COR-L47 (cell line): ENCODE measurements around the gene AKT1S1.

ENCODE experiments used
- DNase-seq: peaks from one replicate; lab custom pipeline; 2025; lab: John Stamatoyannopoulos, UW

The AKT1S1 gene

GRCh38 chr19:49854378-49855263 is 22.5 kb downstream of the AKT1S1 start:
- DNase-seq = no peak

DNA sequence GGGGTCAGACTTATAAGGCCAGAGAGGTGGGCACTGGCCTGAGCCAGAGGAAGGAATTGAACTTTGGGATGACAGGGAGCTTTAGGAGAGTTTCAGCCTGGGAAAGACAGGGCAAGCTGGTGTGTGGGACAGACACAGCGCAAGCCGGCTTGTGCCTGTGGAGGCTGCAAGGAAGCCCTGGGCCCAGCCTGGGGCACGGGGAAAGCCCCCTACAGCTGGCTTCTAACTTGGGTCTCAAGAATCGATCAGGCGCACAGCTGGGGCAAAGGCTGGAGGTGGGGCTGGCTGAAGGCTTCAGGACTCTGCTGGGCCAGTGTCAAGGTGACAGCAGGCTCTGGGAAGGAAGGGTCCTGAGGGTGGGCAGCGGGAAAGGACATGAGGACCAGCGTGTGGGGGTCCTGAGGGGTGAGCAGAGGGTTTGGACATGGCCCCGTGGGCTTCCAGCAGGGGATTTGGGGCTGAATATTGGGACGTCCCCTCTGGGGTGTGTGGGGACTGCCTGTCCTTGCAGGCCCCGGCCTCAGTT is 23.2 kb downstream of the AKT1S1 start:
- no peak for DNase-seq

DNA sequence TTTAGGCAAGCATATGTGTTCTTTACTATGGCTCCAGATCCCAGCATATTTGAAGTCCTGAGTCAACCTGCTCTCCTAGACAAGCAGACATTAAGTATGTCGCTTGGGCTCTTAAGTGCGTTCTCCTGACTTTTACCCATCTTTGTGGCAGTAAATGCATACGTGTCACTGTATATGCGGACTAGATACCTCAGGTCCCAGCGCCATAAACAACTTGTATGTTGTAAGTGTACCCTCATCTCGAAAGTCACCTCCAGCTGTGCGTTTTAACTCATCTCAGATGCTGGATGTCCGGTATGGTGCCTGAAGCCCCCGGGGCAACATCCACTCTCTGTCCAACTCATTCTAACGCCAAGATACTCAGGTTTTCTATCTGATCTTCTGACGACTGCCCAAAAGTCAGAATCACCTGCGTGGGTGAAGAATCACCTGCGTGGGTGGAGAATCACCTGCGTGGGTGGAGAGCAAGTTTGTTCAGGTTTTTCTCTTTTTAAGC is 24.5 kb downstream of the AKT1S1 start:
- no peak for DNase-seq

- DNase-seq = peak; percentile 32
These were observed 25.5 kb downstream of the AKT1S1 start for GRCh38 chr19:49851456-49852259.

DNA sequence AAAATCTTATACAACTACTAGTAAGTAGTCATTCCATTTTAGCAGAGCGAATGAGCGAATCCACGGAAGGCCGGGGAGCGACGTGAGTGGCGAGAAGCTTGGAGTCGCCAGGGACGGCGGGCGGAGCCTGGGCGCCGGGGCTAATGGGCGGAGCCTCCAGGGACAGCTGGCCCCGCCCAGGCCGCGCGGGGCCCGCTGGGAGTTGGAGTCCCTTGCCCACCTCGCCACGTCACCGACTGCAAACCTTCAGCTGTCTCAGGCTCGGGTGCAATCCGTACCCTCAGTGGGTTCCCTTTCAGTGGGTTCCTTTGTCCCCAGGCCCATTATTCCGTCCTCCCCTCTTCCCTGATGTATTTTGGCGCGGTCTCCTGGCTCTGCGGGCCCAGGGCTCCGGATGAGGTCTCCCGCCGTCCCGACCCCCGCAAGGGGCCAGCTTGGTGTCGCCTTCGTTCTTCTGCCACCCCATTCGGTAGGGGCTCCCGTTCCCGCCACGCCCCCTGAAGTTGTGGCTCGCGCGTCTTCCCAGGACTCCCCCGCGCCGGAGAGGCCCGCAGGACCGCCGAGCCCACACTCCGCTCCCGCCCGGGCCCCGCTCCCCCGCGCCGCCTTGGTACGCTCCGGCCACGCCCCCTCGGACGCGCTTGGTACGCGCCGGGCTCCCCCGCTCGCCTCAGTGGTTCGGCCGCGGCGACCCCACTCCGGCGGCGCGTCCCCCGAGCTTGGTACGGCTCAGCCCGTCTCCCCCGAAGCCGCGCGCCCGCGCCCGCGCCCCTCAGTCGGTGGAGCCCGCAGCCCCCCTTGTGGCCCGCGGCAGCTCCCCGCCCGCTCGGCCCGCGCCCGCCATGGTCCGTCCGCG is 26.4 kb downstream of the AKT1S1 start, which contains the start of gene PTOV1:
Gene PTOV1 (plus strand): TSS at position 673 of the 856 bp plus-strand sequence.
- DNase-seq = peak; percentile 87

DNA sequence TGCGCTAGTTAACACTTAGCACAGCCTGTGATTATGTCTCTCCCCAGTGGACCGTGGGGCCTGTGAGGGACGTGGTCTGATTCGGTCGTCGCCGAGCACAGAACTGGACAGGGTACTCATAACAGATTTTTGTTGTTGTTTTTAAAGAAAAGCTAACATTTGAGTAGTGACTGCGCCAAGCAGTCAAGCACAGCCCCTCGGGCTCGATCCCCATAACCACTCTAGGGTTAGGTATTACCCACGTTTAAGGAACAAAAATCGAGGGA is 27.0 kb downstream of the AKT1S1 start:
- no peak for DNase-seq

- DNase-seq = no peak
These were observed 27.5 kb downstream of the AKT1S1 start for GRCh38 chr19:49849433-49850220.

- DNase-seq = no peak
These were observed 28.2 kb downstream of the AKT1S1 start for GRCh38 chr19:49848938-49849337.

- DNase-seq = no peak
These were observed 29.1 kb downstream of the AKT1S1 start for GRCh38 chr19:49847731-49848696.

GRCh38 chr19:49846408-49846807 is 30.7 kb downstream of the AKT1S1 start:
- DNase-seq = no peak

DNA sequence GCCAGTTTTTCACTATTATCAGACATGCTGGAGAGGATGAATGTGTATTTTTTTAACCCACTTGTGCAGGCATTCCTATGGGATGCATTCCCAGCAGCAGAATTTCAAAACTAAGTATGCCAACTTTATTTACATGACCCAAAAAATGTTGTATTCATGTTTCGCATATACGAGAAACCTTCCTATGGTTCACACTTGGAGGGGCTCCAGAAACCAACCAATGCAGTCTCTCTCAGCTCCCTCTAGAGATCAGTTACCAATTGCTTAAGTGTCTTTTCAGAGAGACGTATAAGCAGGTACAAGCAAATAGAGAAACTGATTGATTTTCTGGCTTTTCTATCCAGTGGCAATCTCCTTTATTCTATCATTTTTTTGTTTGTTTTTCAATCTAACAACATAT is 31.7 kb downstream of the AKT1S1 start:
- no peak for DNase-seq

- no peak for DNase-seq
These were observed 32.7 kb downstream of the AKT1S1 start for GRCh38 chr19:49844138-49845095.

DNA sequence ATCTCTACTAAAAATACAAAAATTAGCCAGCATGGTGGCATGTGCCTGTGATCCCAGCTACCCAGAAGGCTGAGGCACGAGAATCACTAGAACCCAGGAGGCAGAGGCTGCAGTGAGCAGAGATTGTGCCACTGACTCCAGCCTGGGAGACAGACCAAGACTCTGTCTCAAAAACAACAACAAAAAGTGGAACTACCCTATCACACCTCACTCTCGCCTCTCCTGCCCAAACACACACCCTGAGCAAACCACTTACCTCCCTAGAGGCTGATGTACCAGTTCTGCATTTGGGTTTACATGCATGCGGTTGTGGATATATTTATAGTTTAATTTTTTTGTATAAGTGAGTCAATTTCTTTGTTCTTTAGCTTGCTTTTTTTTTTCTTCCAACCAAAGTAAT is 33.9 kb downstream of the AKT1S1 start:
- no peak for DNase-seq

GRCh38 chr19:49840736-49841249 is 36.4 kb downstream of the AKT1S1 start:
- no peak for DNase-seq

GRCh38 chr19:49840321-49840720 is 36.8 kb downstream of the AKT1S1 start:
- DNase-seq = no peak

DNA sequence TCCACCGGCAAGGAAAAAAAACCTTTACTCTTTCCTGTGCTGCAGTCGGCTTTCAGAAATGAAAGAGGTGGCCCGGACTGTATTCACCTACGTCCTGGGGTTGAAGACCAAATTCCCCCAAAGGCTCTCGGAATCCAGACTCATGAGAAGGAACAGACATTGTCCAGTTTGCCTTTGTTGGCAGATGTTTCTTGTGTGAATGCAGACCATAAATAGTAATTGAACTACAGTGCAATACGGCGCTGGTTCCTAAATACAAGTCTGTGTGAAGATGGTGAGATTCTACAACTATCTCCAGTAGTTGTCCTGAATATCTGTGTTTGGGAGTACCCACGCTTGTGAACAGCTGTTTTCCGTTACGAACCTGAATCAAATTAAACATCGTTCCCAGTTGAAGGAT is 37.4 kb downstream of the AKT1S1 start:
- no peak for DNase-seq

GRCh38 chr19:49838885-49839588 is 38.1 kb downstream of the AKT1S1 start:
- no peak for DNase-seq

DNA sequence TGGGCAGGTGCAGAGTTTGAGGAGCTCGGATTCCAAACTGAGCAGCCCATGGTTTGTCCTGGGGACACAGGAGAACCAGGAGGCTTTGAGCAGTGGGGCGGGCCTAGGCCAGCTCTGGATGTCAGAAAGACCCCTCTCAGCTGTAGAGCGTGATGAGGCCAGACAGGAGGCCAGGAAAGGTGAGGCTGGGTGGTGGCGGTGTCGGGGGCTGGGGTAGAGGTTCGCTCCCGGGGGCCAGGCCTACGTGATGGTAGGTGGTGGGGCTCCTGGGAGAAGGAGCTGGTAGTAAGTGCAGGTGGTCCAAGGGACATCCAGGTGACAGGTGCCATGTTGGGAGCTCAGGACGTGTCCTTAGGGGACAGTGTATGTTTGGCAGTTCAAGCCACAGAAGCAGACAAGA is 39.7 kb downstream of the AKT1S1 start:
- DNase-seq = no peak
